GM19372 (cell line): ENCODE results near the gene YEATS4.

Experiments
- ATAC-seq: cut with Tn5 transposase; IDR thresholded peaks from one replicate; pipeline ENCODE4 v1.9.1; 2021; ENCODE audit warnings: mild to moderate bottlenecking, low read depth, moderate library complexity; ENCODE audit not compliant: unreplicated experiment

The YEATS4 gene

DNA sequence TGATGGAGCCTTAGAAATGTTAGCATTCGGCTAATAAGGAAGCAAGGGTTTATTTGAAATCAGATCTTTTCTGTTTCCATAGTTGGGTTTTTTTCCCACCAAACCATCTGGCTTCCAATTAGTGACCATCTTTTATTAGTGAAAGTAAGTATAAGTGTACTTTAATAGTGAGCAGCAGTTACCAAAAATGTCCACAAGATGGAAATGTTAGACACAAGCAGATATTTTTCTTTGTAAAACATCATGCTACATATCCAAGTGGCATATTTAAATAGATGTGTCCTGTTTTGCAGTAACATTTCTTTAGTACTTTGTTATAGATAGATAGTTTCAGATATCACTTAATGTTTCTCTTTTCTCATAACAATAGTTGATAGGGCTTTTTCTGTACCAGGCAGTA lies 28.8 kb downstream of the YEATS4 start:
- no peak for ATAC-seq

DNA sequence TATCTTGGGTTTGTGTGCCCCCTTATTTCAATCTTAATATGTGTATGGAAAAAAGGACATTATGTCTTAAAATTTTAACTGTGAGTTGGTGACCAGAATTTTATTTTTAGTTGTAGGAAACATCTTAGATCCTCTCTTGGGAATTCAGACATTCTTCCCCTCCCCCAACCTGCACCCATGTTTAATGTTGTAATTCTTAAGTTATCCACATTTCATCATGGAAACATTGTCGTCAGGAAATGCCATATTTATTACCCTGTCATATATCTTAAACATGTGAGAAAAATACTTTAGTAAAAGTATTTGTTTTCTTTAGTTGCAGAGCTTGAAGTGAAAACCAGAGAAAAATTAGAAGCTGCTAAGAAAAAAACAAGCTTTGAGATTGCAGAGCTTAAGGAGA lies 30.3 kb downstream of the YEATS4 start:
- ATAC-seq = no peak

DNA sequence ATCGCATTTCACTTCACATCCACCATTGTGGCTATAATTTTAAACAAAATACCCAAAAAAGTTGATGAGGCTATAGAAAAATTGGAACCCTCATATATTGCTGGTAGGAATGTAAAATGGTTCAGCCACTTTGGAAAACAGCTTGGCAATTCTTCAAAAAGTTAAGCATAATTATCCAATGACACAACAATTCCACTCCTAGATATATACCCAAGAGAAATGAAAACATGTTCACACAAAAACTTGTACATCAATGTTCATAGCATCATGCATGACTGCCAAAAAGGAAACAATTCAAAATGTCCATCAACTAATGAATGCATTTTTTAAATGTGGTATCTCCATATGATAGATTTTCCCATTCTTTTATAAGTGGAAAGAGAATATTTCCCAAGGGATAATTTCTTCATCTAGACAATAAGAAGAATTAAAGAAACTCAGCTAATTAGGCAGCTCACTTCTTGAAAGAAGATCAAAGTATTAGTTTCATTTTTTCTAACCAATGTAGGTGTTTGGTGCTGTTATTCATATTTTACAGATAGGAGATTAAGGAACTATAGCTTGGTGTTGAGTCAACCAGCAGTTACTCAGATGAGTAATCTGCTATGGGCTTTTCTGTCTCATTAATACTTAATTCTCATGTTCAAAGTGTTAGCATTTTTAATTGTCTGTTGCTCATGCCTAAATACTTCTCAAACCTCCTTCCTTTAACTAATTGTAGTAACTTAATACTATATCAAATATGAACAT lies 32.8 kb downstream of the YEATS4 start:
- ATAC-seq = no peak

DNA sequence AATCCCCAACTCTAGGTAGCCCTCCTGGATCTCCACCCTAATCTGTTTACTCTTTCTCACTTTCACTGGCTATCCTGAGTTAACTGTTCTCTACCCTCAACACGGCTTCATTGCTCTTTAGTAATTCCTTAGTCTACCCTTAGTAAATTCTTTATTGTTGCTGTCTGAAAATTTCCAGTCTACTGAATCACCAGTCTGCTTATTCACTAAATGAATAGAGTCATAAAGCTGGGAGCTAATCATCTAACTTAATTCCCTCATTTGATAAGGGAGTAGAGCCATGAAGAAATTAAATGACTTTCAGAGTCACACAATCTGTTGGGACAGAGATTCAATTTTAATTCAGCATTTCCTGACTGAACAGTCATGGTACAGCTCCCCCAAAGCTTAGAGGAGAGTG lies 36.5 kb downstream of the YEATS4 start:
- no peak for ATAC-seq

DNA sequence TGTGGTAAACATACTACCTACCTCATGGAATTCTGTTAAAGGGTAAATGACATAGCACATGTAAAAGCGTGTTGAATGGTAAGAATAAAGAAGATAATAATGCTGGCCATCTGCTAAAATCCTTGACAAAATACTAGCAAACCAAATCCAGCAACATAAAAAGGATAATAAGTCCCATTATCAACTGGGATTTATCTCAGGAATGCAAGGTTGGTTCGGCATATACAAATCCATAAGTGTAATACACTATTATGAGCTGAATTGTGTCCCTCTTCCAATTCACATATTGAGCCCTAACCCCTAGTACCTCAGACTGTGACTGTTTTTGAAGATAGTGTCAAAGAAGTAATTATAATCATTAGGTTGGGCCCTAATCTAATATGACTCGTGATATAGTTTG lies 37.4 kb downstream of the YEATS4 start:
- no peak for ATAC-seq

DNA sequence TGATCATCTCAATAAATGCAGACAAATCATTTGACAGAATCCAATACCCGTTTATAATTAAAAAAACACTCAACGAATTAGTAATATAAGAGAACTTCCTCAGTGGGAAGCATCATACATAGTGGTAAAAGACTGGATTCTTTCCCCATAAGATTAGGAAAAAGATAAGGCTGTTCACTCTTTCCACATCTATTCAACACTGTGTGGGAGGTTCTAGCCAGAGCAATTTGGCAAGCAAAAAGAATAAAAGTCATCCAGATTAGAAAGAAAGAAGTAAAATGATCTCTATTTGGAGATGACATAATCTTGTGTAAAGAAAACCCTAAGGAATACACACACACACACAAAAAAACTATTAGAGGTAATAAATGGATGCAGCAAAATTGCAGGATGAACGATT lies 38.4 kb downstream of the YEATS4 start:
- ATAC-seq = no peak

DNA sequence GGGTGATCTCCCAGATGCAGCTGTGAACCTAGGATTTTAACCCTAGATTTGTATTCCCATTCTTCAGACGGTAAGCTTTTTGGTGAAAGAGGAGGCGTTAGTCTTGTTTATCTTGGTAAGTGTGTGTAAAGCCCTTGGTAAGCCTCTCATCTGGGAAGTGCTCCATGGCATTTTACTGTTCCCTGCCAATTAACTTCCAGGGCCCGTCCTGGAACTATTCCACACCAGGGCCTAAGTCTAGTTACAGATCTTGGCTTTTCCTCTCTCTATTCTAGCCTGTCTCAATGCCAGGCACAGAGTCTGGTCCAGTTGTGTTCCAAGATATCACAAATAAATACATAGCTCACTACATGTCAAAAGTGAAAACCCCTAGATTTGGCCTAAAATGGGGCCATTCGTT lies 42.4 kb downstream of the YEATS4 start:
- ATAC-seq = no peak

DNA sequence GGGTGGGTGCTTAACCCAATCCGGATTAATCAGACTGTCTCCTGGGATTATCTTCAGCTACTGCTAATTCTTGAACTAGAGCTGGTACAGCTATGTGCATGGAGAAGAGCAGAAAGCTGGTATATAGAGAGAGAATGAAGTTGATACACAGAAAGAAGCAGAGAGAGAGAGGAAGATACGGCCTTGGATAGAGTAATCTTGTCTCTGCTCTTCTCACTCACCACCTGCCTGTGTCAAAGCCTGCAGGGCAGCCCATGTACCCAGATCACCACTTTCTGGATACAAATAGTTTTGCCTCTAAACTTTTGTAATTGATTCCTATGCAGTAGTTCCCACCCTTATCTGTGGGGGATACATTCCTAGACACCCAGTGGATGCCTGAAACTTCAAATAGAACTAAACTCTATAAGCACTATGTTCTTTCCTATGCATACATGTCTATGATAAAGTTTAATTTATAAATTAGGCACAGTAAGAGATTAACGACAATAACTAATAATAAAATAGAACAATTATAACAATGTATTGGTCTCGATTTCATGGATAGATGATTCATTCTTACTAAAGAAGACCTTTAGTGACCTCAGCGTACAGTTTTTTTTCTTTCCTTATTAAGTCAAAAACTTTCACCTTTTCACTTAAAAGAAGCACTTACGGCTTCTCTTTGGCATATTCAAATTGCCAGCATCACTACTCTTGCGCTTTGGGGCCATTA lies 45.5 kb downstream of the YEATS4 start:
- ATAC-seq = no peak

DNA sequence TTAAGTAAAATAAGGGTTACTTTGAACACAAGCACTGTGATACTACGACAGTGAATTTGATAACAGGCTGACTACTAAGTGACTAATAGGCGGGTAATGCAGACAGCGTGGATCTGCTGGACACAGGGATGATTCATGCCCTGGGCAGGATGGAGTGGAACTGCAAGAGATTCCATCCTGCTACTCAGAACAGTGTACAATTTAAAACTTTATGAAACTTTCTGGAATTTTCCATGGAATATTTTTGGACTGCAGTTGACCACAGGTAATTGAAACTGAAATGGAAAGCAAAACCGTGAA lies 46.0 kb downstream of the YEATS4 start:
- no peak for ATAC-seq

DNA sequence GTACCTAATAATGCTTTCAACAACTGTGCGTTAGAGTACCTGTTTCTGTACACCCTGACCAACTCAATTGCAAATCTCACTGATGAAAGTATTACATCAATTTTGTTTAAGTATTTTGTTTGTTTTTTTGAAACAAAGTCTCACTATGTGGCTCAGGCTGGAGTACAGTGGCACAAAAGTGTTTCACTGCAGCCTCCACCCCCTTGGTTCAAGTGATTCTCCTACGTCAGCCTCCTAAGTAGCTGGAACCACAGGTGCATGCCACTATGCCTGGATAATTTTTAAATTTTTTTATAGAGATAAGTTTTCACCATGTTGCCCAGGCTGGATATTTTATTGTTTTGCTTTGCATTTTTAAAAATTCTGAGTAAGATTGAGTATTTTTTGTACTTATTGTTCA lies 46.7 kb downstream of the YEATS4 start:
- no peak for ATAC-seq

DNA sequence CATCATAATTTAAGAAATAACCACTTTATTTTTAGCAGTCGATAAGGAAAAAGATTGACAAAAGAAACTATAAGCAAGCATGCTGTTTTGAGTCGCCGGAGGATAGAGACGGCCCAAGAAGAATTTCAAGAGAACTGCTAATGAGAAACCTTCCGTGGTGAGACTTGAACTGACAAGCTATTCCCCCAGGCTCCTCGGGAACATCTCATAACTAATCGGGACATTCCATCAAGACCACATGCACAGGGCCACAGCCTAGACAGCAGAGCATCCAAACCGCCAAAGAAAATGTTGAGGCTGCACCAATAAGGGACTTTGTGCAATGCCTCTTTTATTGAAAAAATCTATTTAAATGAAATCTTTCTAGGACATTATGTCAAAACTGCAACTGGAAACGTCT lies 51.0 kb downstream of the YEATS4 start:
- no peak for ATAC-seq

DNA sequence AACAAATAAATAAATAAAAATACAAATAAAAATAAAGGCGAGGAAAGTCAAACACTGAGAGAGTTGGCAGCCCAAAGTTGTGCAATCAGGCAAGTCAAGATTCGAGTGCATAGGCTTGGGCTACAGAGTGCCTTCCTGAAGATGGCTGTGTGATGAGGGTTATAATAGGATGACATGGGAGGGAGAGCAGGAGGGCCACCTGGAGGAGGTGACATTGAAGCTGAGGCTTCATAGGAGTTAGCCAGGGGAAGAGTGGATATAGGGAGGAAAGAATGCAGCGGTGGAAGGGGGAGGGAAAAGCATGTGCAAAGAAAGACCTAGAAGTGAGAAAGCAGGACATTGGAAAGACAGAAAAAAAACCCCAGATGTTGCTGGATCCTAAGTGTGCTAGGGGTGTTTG lies 53.1 kb downstream of the YEATS4 start:
- ATAC-seq = no peak

DNA sequence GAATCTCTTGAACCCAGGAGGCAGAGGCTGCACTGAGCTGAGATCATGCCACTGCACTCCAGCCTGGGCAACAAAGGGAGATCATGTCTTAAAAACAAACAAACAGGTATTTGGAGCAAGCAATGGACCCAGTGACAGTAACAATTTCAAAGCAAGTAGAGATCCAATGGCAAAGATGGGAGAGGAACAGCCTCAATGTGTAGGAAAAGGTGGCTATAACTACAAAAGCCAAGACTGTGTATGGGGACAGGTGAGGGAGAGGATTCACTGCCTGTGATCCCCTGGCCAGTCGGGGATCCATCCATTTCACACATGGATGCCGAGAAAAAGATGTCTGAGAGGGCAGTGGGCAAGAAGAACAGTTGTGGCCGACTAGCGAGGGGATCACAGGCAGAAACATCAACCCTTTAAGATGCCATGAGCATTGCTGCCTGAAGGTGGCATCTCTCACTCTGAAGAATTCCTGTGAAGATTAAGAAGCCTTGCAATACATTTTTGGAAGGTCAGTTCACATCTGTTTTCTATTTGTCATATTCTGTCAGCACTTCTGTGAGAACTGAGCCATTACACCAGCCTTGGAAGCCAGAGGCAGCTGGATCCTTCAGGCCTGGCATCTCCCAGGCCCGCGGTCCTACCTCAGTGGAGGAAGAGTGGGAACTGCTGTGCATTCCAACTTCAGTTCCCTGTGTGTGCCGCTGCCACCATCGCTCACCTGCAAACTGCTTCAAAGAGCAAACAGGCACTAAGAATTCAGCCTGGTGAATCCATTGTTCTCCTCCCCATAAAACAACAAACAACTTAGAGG lies 56.1 kb downstream of the YEATS4 start:
- no peak for ATAC-seq

DNA sequence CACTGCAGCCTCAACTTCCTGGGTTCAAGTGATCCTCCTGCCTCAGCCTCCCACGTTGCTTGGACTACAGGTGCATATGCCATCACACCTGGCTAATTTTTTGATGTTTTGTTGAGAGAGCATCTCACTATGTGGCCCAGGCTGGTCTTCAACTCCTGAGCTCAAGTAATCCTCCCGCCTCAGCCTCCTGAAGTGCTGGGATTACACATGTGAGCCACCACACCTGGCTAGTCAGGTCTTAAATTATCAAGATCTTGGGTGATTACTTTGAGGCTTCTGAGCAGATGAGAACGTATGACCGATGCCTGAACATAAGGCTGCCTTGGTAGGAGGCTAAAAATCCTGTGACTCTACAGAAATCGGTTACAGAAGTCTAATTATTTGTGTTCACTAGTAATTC lies 57.7 kb downstream of the YEATS4 start:
- ATAC-seq = no peak

DNA sequence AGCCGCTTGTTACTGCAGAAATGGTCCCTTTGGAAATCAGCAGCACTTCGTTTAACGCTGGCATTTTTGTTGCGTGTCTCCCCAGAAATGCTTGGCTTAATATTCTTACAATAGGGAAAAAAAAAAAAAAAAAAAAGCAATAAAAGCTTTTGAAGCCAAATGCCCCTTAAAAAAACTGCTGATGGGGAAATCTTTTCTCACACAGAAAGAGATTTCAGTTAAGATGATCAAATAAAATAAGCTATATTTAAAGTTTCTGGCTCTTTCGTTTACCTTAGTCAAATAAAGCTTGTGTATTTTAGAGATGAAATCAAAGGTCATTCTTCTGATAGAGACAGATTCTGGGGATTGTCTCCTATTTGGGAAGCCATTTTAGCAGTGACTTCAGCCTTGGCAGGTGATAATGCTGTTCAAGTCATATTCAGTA lies 58.2 kb downstream of the YEATS4 start:
- ATAC-seq = no peak

DNA sequence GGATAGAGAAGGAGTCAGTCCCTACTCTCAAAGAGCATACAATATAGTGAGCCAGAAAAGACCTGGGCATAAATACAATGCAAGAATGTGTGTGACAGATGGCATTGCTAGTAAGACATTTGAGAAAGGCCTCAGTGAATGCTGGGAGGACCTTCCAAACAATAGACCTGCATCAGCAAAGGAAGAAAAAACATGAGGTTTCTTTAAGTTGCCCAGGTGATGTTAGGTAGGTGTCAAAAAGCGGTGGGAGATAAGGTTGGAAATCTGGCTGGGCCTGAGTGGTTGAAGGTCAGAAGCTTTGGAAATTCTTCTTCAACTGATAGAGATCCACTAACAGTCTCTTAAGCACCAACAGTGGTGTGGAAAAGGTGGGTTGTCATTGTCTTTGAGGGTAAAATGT lies 60.2 kb downstream of the YEATS4 start:
- ATAC-seq = no peak

DNA sequence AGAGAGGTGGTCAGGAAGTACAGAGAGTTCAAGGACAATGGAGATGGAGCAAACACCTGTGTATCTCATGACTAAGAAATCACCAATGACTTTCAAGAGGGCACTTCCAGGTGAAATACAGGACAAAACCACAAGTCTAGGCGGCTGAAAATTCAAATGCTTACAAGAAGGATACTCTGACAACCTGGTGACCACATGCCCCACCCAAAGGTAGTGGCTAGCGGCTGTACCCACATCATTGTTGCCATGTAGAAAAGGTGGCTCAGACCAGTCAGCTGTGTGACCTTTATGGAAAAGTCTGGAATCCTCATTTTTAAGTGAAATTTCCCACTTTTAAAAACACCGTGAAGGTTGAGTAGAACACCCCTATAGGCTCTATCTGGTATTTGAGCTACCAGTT lies 62.0 kb downstream of the YEATS4 start:
- no peak for ATAC-seq

DNA sequence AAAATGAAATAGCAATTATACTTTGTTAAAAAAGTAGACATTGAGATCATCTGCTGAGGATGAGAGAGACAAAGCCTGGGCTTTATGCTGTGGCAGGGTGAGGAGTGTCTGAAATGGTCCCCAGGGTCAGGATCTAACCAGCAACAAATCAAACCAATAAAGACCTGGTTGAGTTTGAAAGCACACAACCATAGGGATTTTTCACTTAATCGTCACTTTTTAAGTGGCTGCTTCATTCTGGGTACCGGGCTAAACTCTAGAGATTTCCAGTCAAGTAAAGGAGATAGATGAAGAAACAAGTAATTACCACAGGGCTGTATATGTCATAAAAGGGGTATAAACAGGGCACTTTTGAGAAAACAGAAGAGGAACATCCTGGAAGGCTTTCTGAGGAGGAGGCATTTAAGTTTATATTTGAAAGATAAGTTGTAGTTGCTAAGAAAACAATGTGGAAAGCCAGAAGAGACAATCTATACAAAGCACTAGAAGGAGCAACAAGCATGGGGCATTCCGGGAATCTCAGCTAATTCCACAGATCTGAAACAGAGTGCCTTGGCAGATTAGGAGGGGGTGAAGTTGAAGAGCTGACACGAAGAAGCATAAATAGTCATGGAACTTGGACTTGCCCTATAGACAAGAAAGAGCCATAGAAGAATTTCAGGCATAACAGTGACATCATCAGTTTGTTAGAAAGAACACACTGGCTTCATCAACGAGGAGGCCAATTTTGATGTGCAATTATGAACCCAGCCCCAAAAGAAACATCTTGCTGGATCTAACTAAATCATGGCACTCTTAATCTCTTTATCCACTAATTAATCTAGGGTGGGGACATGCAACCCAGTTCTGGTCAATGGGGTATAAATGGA lies 63.7 kb downstream of the YEATS4 start:
- ATAC-seq = no peak

DNA sequence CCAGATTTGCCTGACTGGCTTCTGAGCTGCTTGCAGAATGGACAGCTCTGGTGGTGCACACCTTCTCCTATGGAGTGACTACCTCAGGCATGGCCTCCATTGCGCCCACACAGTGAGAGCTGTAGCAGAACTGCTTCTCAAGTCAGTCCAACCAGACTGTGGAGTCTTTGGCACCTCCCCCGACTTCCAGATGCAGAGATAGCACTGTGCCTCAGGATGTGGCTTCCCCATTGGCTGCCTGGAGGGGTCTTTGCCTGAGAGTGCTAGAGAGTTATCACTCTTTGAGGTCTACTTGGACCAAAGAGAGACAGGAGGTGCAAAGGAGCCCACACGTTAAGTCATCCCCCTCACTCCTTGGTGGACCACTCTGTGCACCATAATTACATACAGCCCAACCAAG lies 65.9 kb downstream of the YEATS4 start:
- ATAC-seq = no peak

DNA sequence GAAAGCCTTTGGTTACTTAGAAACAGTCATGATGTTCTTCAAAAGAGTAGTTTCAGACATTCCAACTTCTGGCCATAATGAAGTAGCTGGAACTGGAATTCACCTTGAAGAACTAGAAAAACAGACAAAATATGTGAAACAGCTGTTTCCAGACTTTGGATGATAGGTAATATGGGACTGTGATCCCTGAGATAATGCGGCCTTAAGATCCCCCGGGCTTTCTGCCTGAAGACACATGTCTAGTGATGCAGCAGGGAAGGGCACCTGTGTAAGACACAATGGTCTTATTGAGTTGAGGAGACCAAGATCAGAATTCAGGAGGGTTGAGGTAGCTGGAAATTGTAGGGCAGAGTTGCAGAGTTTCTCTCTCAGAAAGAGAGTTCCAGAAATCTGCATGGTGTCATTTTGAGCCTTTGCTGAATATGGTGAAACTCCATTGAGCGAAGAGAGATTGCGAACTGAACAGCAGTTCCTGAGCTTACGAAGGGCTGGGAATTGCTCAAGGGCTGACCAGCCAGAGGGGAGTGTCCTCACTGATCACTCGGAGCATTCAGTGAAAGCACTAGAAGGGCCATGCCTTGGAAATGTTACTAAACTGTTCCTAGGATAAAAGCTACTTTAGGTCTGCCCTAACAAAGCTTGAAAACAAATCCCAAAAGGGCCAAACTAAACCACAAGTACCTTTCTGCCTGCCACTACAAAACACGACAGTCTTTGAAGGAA lies 69.0 kb downstream of the YEATS4 start:
- ATAC-seq = no peak
